A549 (cell line): ENCODE measurements around the gene SOX12. TPM values are rescaled to one million over a fixed set of nuclear protein-coding genes. Genes with fewer than 3 reads are reported as not detected.

Source experiments
- ATAC-seq, 2 experiments: fragments of 200-7000 bp in 1 of 2; fragments of >200 bp in 1 of 2; cut with Nextera tagmentation in 1 of 2; cut with Tn5 transposase in 1 of 2; 3 replicates each; pipeline versions ENCODE4 v1.8.0 to v1.9.1; 2018 to 2020; ENCODE audit warnings: mild to moderate bottlenecking in 1 of 2, moderate library complexity in 1 of 2
- CTCF ChIA-PET: fragments of 300-600 bp; sonication (Branson Sonifier 250); formaldehyde crosslinking; extraction: SDS; loops from one replicate; lab custom pipeline; 2021; ENCODE audit warnings: antibody characterized with exemption, inconsistent platforms; lab: Yijun Ruan, JAX
- POLR2A ChIA-PET: fragments of 350-600 bp; formaldehyde crosslinking; extraction: SDS; loops from one replicate; lab custom pipeline; 2021; ENCODE audit warnings: antibody characterized with exemption, inconsistent platforms; lab: Yijun Ruan, JAX
- DNase-seq, 2 experiments: peaks; one replicate each; pipeline versions ENCODE4 v3.0.0 to v3.0.0-alpha.2; 2011 to 2016; ENCODE audit warnings: low read depth in 1 of 2, low spot score in 1 of 2
- FAIRE-seq: peaks from 2 replicates; lab custom pipeline; 2011; peaks lifted over from hg19 to GRCh38; lab: Jason Lieb, UNC
- H3K27ac ChIP-seq, 2 experiments: fragments of >200 bp; sonication (Bioruptor Twin); formaldehyde crosslinking; 3 replicates each; pipeline ENCODE4 v1.5.1; 2016 to 2017
- H3K4me1 ChIP-seq: fragments of >200 bp; sonication (Bioruptor Twin); formaldehyde crosslinking; 3 replicates; pipeline ENCODE4 v1.6.1; 2016
- H3K4me2 ChIP-seq: fragments of >200 bp; sonication (Bioruptor Twin); formaldehyde crosslinking; 3 replicates; pipeline ENCODE4 v1.6.1; 2016
- H3K4me3 ChIP-seq: fragments of >200 bp; sonication (Bioruptor Twin); formaldehyde crosslinking; 3 replicates; pipeline ENCODE4 v1.5.1; 2016
- H3K9me3 ChIP-seq: fragments of >200 bp; sonication (Bioruptor Twin); formaldehyde crosslinking; 3 replicates; pipeline ENCODE4 v1.6.1; 2016
- BCL3 ChIP-seq: fragments of >200 bp; sonication (Bioruptor Twin); formaldehyde crosslinking; IDR thresholded peaks from 3 replicates; pipeline ENCODE4 v1.6.1; 2016
- BHLHE40 ChIP-seq: IDR thresholded peaks from 2 replicates; pipeline ENCODE4 v1.6.1; 2012; ENCODE audit warnings: low read depth, low read length, inconsistent platforms
- E2F6 ChIP-seq: IDR thresholded peaks from 2 replicates; pipeline ENCODE4 v1.6.1; 2012; ENCODE audit warnings: low read depth, borderline replicate concordance
- EHF ChIP-seq: fragments of 250-450 bp; sonication (Bioruptor Pico); IDR thresholded peaks from 2 replicates; pipeline ENCODE4 v1.5.0; 2020; ENCODE audit warnings: mild to moderate bottlenecking
- ESRRA ChIP-seq: fragments of 150-350 bp; IDR thresholded peaks from 2 replicates; pipeline ENCODE4 v1.6.1; 2014; ENCODE audit warnings: mild to moderate bottlenecking, low read length, borderline replicate concordance
- FOXS1 ChIP-seq: fragments of 250-450 bp; sonication (Bioruptor Pico); IDR thresholded peaks from 2 replicates; pipeline ENCODE4 v1.5.0; 2020; ENCODE audit warnings: mild to moderate bottlenecking, moderate library complexity
- HEYL ChIP-seq: fragments of 250-450 bp; sonication (Bioruptor Pico); IDR thresholded peaks from 2 replicates; pipeline ENCODE4 v1.8.0; 2021; ENCODE audit warnings: mild to moderate bottlenecking, moderate library complexity
- HOXB13 ChIP-seq: fragments of 250-450 bp; sonication (Bioruptor Pico); IDR thresholded peaks from 2 replicates; pipeline ENCODE4 v1.5.0; 2020; ENCODE audit warnings: low read depth, mild to moderate bottlenecking, moderate library complexity
- KDM5A ChIP-seq: fragments of 200-600 bp; sonication (generic); IDR thresholded peaks from 2 replicates; pipeline ENCODE4 v1.6.1; 2016; ENCODE audit warnings: antibody characterized with exemption, mild to moderate bottlenecking
- MAX ChIP-seq: IDR thresholded peaks from 2 replicates; pipeline ENCODE4 v1.6.1; 2012
- MAZ ChIP-seq: fragments of 150-350 bp; IDR thresholded peaks from 2 replicates; pipeline ENCODE4 v1.6.1; 2014; ENCODE audit warnings: antibody characterized with exemption, low read depth, low read length, borderline replicate concordance
- MYC ChIP-seq: IDR thresholded peaks from 2 replicates; pipeline ENCODE4 v1.6.1; 2012; ENCODE audit warnings: mild to moderate bottlenecking, inconsistent platforms, low read length, improper control_type of control experiment, borderline replicate concordance
- NR3C1 ChIP-seq: fragments of >200 bp; sonication (Bioruptor Twin); formaldehyde crosslinking; IDR thresholded peaks from 3 replicates; pipeline ENCODE4 v1.6.1; 2017
- PHF8 ChIP-seq: fragments of 200-600 bp; sonication (generic); IDR thresholded peaks from 2 replicates; pipeline ENCODE4 v1.6.1; 2016; ENCODE audit warnings: low read depth, mild to moderate bottlenecking, antibody characterized with exemption, moderate library complexity, borderline replicate concordance
- POLR2A ChIP-seq: IDR thresholded peaks from 2 replicates; pipeline ENCODE4 v1.6.1; 2012; ENCODE audit warnings: mild to moderate bottlenecking, low read length
- POLR2AphosphoS2 ChIP-seq: conservative IDR thresholded peaks from 2 replicates; pipeline ENCODE4 v1.6.1; 2012; ENCODE audit warnings: low read length, improper control_type of control experiment, inconsistent platforms
- REST ChIP-seq: fragments of 200-600 bp; sonication (generic); IDR thresholded peaks from 2 replicates; pipeline ENCODE4 v1.6.1; 2016; ENCODE audit warnings: antibody characterized with exemption, mild to moderate bottlenecking, moderate library complexity
- RFX5 ChIP-seq: fragments of 450-650 bp; IDR thresholded peaks from 2 replicates; pipeline ENCODE4 v1.7.1; 2014; ENCODE audit warnings: antibody characterized with exemption, mild to moderate bottlenecking, moderate library complexity
- RNF2 ChIP-seq: fragments of 200-600 bp; sonication (generic); IDR thresholded peaks from 2 replicates; pipeline ENCODE4 v1.6.1; 2016; ENCODE audit warnings: low read depth, mild to moderate bottlenecking, antibody characterized with exemption, moderate library complexity, borderline replicate concordance
- TFCP2L1 ChIP-seq: fragments of 250-450 bp; sonication (Bioruptor Pico); IDR thresholded peaks from 2 replicates; pipeline ENCODE4 v1.5.0; 2021; ENCODE audit warnings: mild to moderate bottlenecking
- TP53 ChIP-seq: fragments of 250-450 bp; sonication (Bioruptor Pico); IDR thresholded peaks from 2 replicates; pipeline ENCODE4 v1.5.0; 2021; ENCODE audit warnings: mild to moderate bottlenecking, moderate library complexity
- WGBS: methylation state at CpG from one replicate; pipeline ENCODE4 v1.1.6; 2017; ENCODE audit errors: missing lambda C conversion rate; 5-methylcytosine and 5-hydroxymethylcytosine counted together
- polyA plus RNA-seq, 4 experiments: library from polyadenylated mRNA; depleted of rRNA in 3 of 4; stranded (reverse); fragments of >200 nt; fragmentation: RNase III in 1 of 4; extraction: RNeasy Plus Mini Kit Qiagen cat#74134 plus additional on column Dnase treatment in 1 of 4; gene quantifications; 2 replicates in 3 of 4; 3 replicates in 1 of 4; pipeline ENCODE4 v1.2.3, GENCODE V29; 2011 to 2017

SOX12 gene
- polyA plus RNA-seq, 2 of the 4 experiments (the other 2 are of a cell fraction), result 7.0 to 29.2 TPM

- TF ChIP-seq E2F6, result peak; percentile 74; the same call in 1 of the 2 replicates
- TF ChIP-seq TFCP2L1 (CRISPR knock-in tag), result no peak
- TF ChIP-seq POLR2A, result peak; percentile 73
- TF ChIP-seq MAX, result peak; percentile 73
- TF ChIP-seq BCL3, result peak; percentile 34; the same call in 1 of the 3 replicates
- TF ChIP-seq TP53, result 0 out of 2 replicates have a peak, but pooled peaks have one; percentile 39
- peak; percentile 71; the same call in 1 of the 2 replicates for TF ChIP-seq PHF8
- 0 out of 2 replicates have a peak, but pooled peaks have one; percentile 15 for TF ChIP-seq EHF (CRISPR knock-in tag)
- TF ChIP-seq HOXB13 (CRISPR knock-in tag), result no peak
- TF ChIP-seq, all 56 proteins: peak for 7
- peak within 1 kb of the TSS; percentile 87 for H3K4me2 ChIP-seq
- peaks cover 15% of the 10 kb centered on the region for H3K4me1 ChIP-seq
- ATAC-seq, result peak; percentile 78 to 85
- FAIRE-seq, result no peak
- H3K4me3 ChIP-seq, result peak within 1 kb of the TSS; percentile 66
- CTCF ChIA-PET, result interaction anchor here (1.0 to 50.3 kb wide), 8 partner anchors 7 to 393 kb away, joined by 3 to 1229 read pairs (median 7); partner anchors contain the start of genes TBC1D20 and TRIB3
- 2% methylated on average over 29 of the region's 50 CpGs for WGBS
- DNase-seq, result peak; percentile 77 to 89
- POLR2A ChIA-PET, result interaction anchor here (0.6 to 2.9 kb wide), 19 partner anchors 9 to 197 kb away, joined by 3 to 30 read pairs (median 4); partner anchors contain the start of genes CSNK2A1, RBCK1, SOX12 and TRIB3
- peak within 1 kb of the TSS; percentile 82 to 93 for H3K27ac ChIP-seq
- peaks cover 29% of the 10 kb centered on the region for H3K9me3 ChIP-seq
Measured at GRCh38 chr20:346640-347316, 21.4 kb downstream of the SOX12 start, which contains the start of gene NRSN2. TSS of gene NRSN2 (plus strand) at chr20:347111. CDS start at chr20:349644, 2,533 bp downstream.

- DNase-seq (no peak), ATAC-seq (peak in 1 of 2 experiments; percentile 26; a peak in 5 of 6 replicates), FAIRE-seq (no peak)
- under 1% methylated on average over 13 of the region's 19 CpGs for WGBS
- CTCF ChIA-PET, result interaction anchor here (1.0 to 50.3 kb wide), 6 partner anchors 16 to 131 kb away, joined by 3 to 1229 read pairs (median 7); partner anchors contain the start of genes TBC1D20 and TRIB3
- Histone ChIP-seq H3K9me3 (peaks cover 24% of the 10 kb centered on the region), H3K27ac (peak overlapping the region; percentile 82 to 93), H3K4me3 (peak overlapping the region; percentile 66), H3K4me1 (peaks cover 15% of the 10 kb centered on the region), H3K4me2 (peak overlapping the region; percentile 87)
- POLR2A ChIA-PET, result interaction anchor here (0.6 to 2.9 kb wide), 17 partner anchors 10 to 197 kb away, joined by 3 to 30 read pairs (median 4); partner anchors contain the start of genes CSNK2A1, RBCK1, SOX12 and TRIB3
- TF ChIP-seq PHF8 (peak; percentile 7; the same call in 1 of the 2 replicates), NR3C1 (no peak), RNF2 (0 out of 2 replicates have a peak, but pooled peaks have one; percentile 48), MAX (peak; percentile 22; the same call in 1 of the 2 replicates), KDM5A (peak; percentile 72), MAZ (no peak)
Measured at GRCh38 chr20:347317-347639, 21.9 kb downstream of the SOX12 start.

GRCh38 chr20:347640-348484 lies 22.5 kb downstream of the SOX12 start:
- POLR2A ChIA-PET, result interaction anchor here (0.6 to 2.9 kb wide), 17 partner anchors 10 to 196 kb away, joined by 3 to 30 read pairs (median 4); partner anchors contain the start of genes CSNK2A1, RBCK1, SOX12 and TRIB3
- TF ChIP-seq MAZ, result peak; percentile 98
- no peak for TF ChIP-seq POLR2AphosphoS2
- TF ChIP-seq TP53, result peak; percentile 78
- peak; percentile 95 for TF ChIP-seq BHLHE40
- peak; percentile 56; the same call in 1 of the 2 replicates for TF ChIP-seq PHF8
- peak; percentile 98 for TF ChIP-seq ESRRA
- peak; percentile 70; the same call in 1 of the 2 replicates for TF ChIP-seq MYC
- TF ChIP-seq MAX, result peak; percentile 35
- no peak for TF ChIP-seq REST
- TF ChIP-seq HEYL, result no peak
- peak; percentile 64 for TF ChIP-seq POLR2A
- no peak for TF ChIP-seq FOXS1
- TF ChIP-seq RFX5, result peak; percentile 74

More at GRCh38 chr20:347640-348484, 22.5 kb downstream of the SOX12 start:
- peak overlapping the region; percentile 87 for H3K4me2 ChIP-seq
- H3K4me3 ChIP-seq, result peak overlapping the region; percentile 66
- ATAC-seq, result peak; percentile 87 to 89
- H3K4me1 ChIP-seq, result peaks cover 15% of the 10 kb centered on the region
- WGBS, result 1% methylated on average over 48 of the region's 61 CpGs
- FAIRE-seq, result peak; percentile 65
- CTCF ChIA-PET, result interaction anchor here (1.0 to 50.3 kb wide), 6 partner anchors 11 to 131 kb away, joined by 3 to 1229 read pairs (median 7); partner anchors contain the start of gene TRIB3
- peaks cover 19% of the 10 kb centered on the region for H3K9me3 ChIP-seq
- peak; percentile 97 to 98 for DNase-seq
- H3K27ac ChIP-seq, result peak overlapping the region; percentile 82 to 93
